Activated B cell treated with CpG ODN at 0.5 μM for 24 hours (primary cell): ENCODE data around the gene FBXO9. TPM values are rescaled to one million over a fixed set of nuclear protein-coding genes. Genes with fewer than 3 reads are reported as not detected.

Experiments used
- ATAC-seq: fragments of 200-7000 bp; cut with Tn5 transposase; one replicate; pipeline ENCODE4 v1.10.0; 2021; ENCODE audit warnings: low read depth, mild to moderate bottlenecking, moderate library complexity
- CTCF ChIA-PET: fragments of 350-600 bp; sonication (Branson Sonifier 250); formaldehyde crosslinking; loops from one replicate; lab custom pipeline; 2021; ENCODE audit warnings: antibody characterized with exemption; lab: Charles Lee
- POLR2A ChIA-PET: fragments of 350-600 bp; sonication (Branson Sonifier 250); formaldehyde crosslinking; loops from one replicate; lab custom pipeline; 2021; ENCODE audit warnings: antibody characterized with exemption; lab: Charles Lee
- DNase-seq: peaks from one replicate; pipeline ENCODE4 v3.0.0; 2022
- H3K27ac Mint-ChIP-seq: one replicate; pipeline ENCODE4 v1.8.0; 2020; ENCODE audit warnings: mixed read lengths
- H3K27me3 Mint-ChIP-seq: one replicate; pipeline ENCODE4 v1.8.0; 2021; ENCODE audit warnings: mixed read lengths
- H3K36me3 Mint-ChIP-seq: one replicate; pipeline ENCODE4 v1.8.0; 2021; ENCODE audit warnings: low read depth, mixed read lengths
- H3K4me1 Mint-ChIP-seq: one replicate; pipeline ENCODE4 v1.8.0; 2021; ENCODE audit warnings: mixed read lengths
- H3K4me3 Mint-ChIP-seq: one replicate; pipeline ENCODE4 v1.8.0; 2020; ENCODE audit warnings: mild to moderate bottlenecking, mixed read lengths
- H3K9me3 Mint-ChIP-seq: one replicate; pipeline ENCODE4 v1.8.0; 2020; ENCODE audit warnings: mixed read lengths
- intact Hi-C: fragments of 100-400 bp; cut with micrococcal nuclease; formaldehyde crosslinking; loops from one replicate; pipeline ENCODE4 v1.15.1; 2024
- total RNA-seq: library from RNA; stranded (reverse); gene quantifications from 2 replicates; pipeline ENCODE4 v1.2.3, GENCODE V29; 2022
- TF ChIP-seq, protein P1 (sequence below): fragments of 200-600 bp; IDR thresholded peaks from one replicate; pipeline ENCODE4 v1.8.0; 2022; ENCODE audit warnings: antibody characterized with exemption, mild to moderate bottlenecking

The FBXO9 gene
- total RNA-seq, 1 donor from 2014 or later: 62.1 TPM

DNA sequence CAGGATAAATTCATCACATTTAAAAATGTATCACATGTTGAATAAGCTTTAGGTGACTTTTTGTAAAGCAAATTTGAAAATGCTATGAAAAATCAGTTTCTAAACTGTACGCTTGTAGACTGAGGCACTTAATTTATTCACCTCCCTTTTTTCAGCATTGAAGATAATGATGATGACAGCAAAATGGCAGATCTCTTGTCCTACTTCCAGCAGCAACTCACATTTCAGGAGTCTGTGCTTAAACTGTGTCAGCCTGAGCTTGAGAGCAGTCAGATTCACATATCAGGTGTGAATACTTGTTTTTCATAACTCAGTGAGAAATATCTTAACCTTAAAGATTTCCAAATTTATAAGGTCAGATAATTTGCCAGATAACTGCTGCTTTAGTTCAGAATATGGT is 15.6 kb downstream of the FBXO9 start:
- intact Hi-C loops: no loop called here
- DNase-seq (no peak), ATAC-seq (no peak)
- H3K27me3 Mint-ChIP-seq: no peaks in the 10 kb centered on the region
- CTCF ChIA-PET: no interaction called here
- POLR2A ChIA-PET: no interaction called here
- TF ChIP-seq, protein P1, sequence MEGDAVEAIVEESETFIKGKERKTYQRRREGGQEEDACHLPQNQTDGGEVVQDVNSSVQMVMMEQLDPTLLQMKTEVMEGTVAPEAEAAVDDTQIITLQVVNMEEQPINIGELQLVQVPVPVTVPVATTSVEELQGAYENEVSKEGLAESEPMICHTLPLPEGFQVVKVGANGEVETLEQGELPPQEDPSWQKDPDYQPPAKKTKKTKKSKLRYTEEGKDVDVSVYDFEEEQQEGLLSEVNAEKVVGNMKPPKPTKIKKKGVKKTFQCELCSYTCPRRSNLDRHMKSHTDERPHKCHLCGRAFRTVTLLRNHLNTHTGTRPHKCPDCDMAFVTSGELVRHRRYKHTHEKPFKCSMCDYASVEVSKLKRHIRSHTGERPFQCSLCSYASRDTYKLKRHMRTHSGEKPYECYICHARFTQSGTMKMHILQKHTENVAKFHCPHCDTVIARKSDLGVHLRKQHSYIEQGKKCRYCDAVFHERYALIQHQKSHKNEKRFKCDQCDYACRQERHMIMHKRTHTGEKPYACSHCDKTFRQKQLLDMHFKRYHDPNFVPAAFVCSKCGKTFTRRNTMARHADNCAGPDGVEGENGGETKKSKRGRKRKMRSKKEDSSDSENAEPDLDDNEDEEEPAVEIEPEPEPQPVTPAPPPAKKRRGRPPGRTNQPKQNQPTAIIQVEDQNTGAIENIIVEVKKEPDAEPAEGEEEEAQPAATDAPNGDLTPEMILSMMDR: no peak
- H3K4me3 Mint-ChIP-seq: no peak overlapping the region
- H3K27ac Mint-ChIP-seq: no peak overlapping the region
- no peaks in the 10 kb centered on the region for H3K4me1 Mint-ChIP-seq
- H3K9me3 Mint-ChIP-seq: no peaks in the 10 kb centered on the region
- H3K36me3 Mint-ChIP-seq: peaks cover 70% of the 10 kb centered on the region

DNA sequence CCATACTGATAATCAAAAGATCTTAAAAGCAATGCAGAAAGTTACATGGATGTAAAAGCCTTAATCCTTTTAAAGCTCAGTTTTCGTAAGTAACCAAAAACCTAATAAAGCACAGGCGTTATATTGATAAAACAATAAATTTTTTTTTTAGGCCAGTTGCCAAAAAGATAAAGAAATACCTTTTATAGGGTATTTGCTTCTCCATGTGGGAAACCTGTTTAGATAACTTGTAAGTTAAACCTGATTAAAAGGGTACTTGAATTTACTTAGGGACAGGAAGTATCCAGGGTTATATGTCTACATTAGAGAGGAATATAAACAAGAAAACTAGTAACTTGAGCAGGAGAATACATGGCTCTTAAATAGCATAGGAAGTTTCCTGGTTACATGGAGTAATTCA is 21.1 kb downstream of the FBXO9 start:
- intact Hi-C loops: no loop called here
- CTCF ChIA-PET: no interaction called here

DNA sequence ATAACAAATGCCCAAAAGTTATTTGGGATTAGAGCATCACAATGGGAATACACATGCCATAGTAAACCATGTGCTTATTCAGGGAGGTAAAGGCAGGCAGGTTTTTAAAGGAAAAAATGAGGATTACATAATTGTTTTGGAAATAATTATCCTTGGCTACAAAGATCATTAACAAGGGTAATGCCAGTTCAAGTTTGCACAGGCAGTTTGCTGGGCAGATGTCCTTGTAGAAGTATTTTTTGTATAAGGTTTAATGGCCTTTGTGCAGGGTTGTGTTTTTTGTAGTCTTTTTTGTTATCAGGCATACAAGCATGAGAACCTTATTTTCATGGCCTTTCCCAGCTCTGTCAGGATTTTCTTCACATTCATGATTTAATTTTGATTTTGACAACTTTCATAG is 24.7 kb downstream of the FBXO9 start:
- Mint-ChIP-seq H3K27me3 (no peaks in the 10 kb centered on the region), H3K36me3 (peaks cover 84% of the 10 kb centered on the region), H3K4me1 (no peaks in the 10 kb centered on the region), H3K9me3 (no peaks in the 10 kb centered on the region), H3K27ac (no peak overlapping the region), H3K4me3 (no peak overlapping the region)
- TF ChIP-seq, protein P1: no peak
- DNase-seq: no peak
- intact Hi-C loops: no loop called here
- CTCF ChIA-PET: no interaction called here
- POLR2A ChIA-PET: no interaction called here
- no peak for ATAC-seq

More for the DNA sequence above, 21.1 kb downstream of the FBXO9 start:
- no peaks in the 10 kb centered on the region for H3K4me1 Mint-ChIP-seq
- no peak overlapping the region for H3K27ac Mint-ChIP-seq
- no peak for DNase-seq
- ATAC-seq: no peak
- no peak overlapping the region for H3K4me3 Mint-ChIP-seq
- POLR2A ChIA-PET: no interaction called here
- TF ChIP-seq, protein P1: no peak
- H3K27me3 Mint-ChIP-seq: no peaks in the 10 kb centered on the region
- H3K36me3 Mint-ChIP-seq: peaks cover 80% of the 10 kb centered on the region
- no peaks in the 10 kb centered on the region for H3K9me3 Mint-ChIP-seq

DNA sequence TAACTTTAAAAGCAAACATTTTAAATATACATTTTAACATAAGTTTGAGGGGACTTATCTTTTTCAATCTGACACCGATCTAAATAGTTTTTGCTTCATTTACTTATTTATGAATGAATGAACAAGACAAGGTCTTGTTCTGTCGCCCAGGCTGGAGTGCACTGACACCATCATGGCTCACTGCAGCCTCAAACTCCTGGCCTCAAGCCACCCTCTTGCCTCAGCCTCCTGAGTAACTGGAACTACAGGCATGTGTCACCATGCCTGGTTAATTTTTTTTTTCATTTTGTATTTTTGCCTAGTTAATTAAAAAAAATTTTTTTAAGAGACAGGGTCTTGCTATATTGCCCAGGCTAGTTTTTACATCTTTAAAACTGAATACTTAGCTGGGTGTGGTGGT is 25.4 kb downstream of the FBXO9 start:
- ChIA-PET POLR2A (interaction anchor here (0.7 kb wide), 1 partner anchor 393 kb away, joined by 3 read pairs; no protein-coding TSS in a partner anchor), CTCF (no interaction called here)
- intact Hi-C loops: no loop called here
- H3K4me3 Mint-ChIP-seq: no peak overlapping the region
- no peak for DNase-seq
- H3K27ac Mint-ChIP-seq: no peak overlapping the region
- no peak for ATAC-seq
- peaks cover 86% of the 10 kb centered on the region for H3K36me3 Mint-ChIP-seq
- no peaks in the 10 kb centered on the region for H3K4me1 Mint-ChIP-seq
- TF ChIP-seq, protein P1: no peak
- no peaks in the 10 kb centered on the region for H3K9me3 Mint-ChIP-seq
- no peaks in the 10 kb centered on the region for H3K27me3 Mint-ChIP-seq

DNA sequence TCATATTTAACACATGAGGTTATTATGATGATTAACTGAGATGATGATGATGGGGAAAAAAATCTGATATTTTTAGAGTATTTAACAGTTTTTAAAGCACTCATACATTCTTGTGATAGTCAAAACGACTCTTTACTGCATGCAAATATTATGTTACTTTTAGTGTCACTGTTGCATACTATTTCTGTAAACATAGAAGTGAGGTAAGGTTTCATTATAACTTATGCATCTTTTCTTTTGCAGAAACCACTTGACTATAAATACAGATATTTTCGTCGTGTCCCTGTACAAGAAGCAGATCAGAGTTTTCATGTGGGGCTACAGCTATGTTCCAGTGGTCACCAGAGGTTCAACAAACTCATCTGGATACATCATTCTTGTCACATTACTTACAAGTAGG is 30.1 kb downstream of the FBXO9 start:
- H3K36me3 Mint-ChIP-seq: peaks cover 83% of the 10 kb centered on the region
- ChIA-PET POLR2A (no interaction called here), CTCF (no interaction called here)
- intact Hi-C loops: no loop called here
- no peak overlapping the region for H3K27ac Mint-ChIP-seq
- no peaks in the 10 kb centered on the region for H3K27me3 Mint-ChIP-seq
- DNase-seq (no peak), ATAC-seq (no peak)
- no peaks in the 10 kb centered on the region for H3K9me3 Mint-ChIP-seq
- H3K4me1 Mint-ChIP-seq: no peaks in the 10 kb centered on the region
- TF ChIP-seq, protein P1: no peak
- no peak overlapping the region for H3K4me3 Mint-ChIP-seq
